Measurements from ENCODE around the gene DMD. TPM values are rescaled to one million over a fixed set of nuclear protein-coding genes. Genes with fewer than 3 reads are reported as not detected.

Gene DMD
- total RNA-seq, 2 experiments from 2014 or later = 0.20 to 0.47 TPM

- ChIA-PET CTCF (no interaction called here), POLR2A (no interaction called here)
- no peaks in the 10 kb centered on the region for H3K27me3 ChIP-seq (ENCODE audit: control insufficient read depth in 1 of 2, insufficient read depth in 2 of 2, low read length in 2 of 2)
- Mint-ChIP-seq H3K27ac (no peak overlapping the region), H3K4me1 (ENCODE audit: low read depth) (no peaks in the 10 kb centered on the region), H3K4me3 (no peak overlapping the region), H3K27me3 (no peaks in the 10 kb centered on the region), H3K36me3 (ENCODE audit: low read depth) (no peaks in the 10 kb centered on the region), H3K9me3 (no peaks in the 10 kb centered on the region)
- TF ChIP-seq CTCF (IDR thresholded peaks at IDR 0.05) = no peak
- H3K4me3 ChIP-seq (ENCODE audit: low read length) = no peak overlapping the region
- ATAC-seq (ENCODE audit: poor library complexity) = no peak
- H3K27ac ChIP-seq (ENCODE audit: low read depth in 1 of 2, low read length in 2 of 2) = no peak overlapping the region
- DNase-seq = no peak
- H3K4me1 ChIP-seq (ENCODE audit: insufficient read depth, low read length) = no peaks in the 10 kb centered on the region
- H3K36me3 ChIP-seq (ENCODE audit: insufficient read depth, low read length) = no peaks in the 10 kb centered on the region
- H3K9me3 ChIP-seq (ENCODE audit: control insufficient read depth in 1 of 2, insufficient read depth in 1 of 2, low read length in 2 of 2) = no peaks in the 10 kb centered on the region
- intact Hi-C loops (cut with DNase I, micrococcal nuclease) = no loop called here
Measured at GRCh38 chrX:31336419-31336818, 1874.9 kb downstream of the DMD start.

- Histone ChIP-seq H3K9me3 (ENCODE audit: control insufficient read depth in 1 of 2, insufficient read depth in 1 of 2, low read length in 2 of 2) (no peaks in the 10 kb centered on the region), H3K4me3 (ENCODE audit: low read length) (no peak overlapping the region), H3K27me3 (ENCODE audit: control insufficient read depth in 1 of 2, insufficient read depth in 2 of 2, low read length in 2 of 2) (no peaks in the 10 kb centered on the region), H3K4me1 (ENCODE audit: insufficient read depth, low read length) (no peaks in the 10 kb centered on the region), H3K36me3 (ENCODE audit: insufficient read depth, low read length) (no peaks in the 10 kb centered on the region), H3K27ac (ENCODE audit: low read depth in 1 of 2, low read length in 2 of 2) (no peak overlapping the region)
- POLR2A ChIA-PET = no interaction called here
- CTCF ChIA-PET = no interaction called here
- DNase-seq (no peak), ATAC-seq (ENCODE audit: poor library complexity) (no peak)
- H3K4me3 Mint-ChIP-seq = no peak overlapping the region
- no peaks in the 10 kb centered on the region for H3K27me3 Mint-ChIP-seq
- no peaks in the 10 kb centered on the region for H3K36me3 Mint-ChIP-seq (ENCODE audit: low read depth)
- intact Hi-C loops (cut with DNase I, micrococcal nuclease) = no loop called here
- no peaks in the 10 kb centered on the region for H3K9me3 Mint-ChIP-seq
- H3K27ac Mint-ChIP-seq = no peak overlapping the region
- no peaks in the 10 kb centered on the region for H3K4me1 Mint-ChIP-seq (ENCODE audit: low read depth)
- no peak for TF ChIP-seq CTCF (IDR thresholded peaks at IDR 0.05)
Measured at GRCh38 chrX:31334997-31335396, 1876.4 kb downstream of the DMD start.

GRCh38 chrX:31333165-31333831 is 1878.1 kb downstream of the DMD start:
- Histone ChIP-seq H3K9me3 (ENCODE audit: control insufficient read depth in 1 of 2, insufficient read depth in 1 of 2, low read length in 2 of 2) (no peaks in the 10 kb centered on the region), H3K27me3 (ENCODE audit: control insufficient read depth in 1 of 2, insufficient read depth in 2 of 2, low read length in 2 of 2) (no peaks in the 10 kb centered on the region), H3K4me3 (ENCODE audit: low read length) (no peak overlapping the region), H3K4me1 (ENCODE audit: insufficient read depth, low read length) (no peaks in the 10 kb centered on the region), H3K36me3 (ENCODE audit: insufficient read depth, low read length) (no peaks in the 10 kb centered on the region), H3K27ac (ENCODE audit: low read depth in 1 of 2, low read length in 2 of 2) (no peak overlapping the region)
- TF ChIP-seq CTCF (IDR thresholded peaks at IDR 0.05) = no peak
- POLR2A ChIA-PET = no interaction called here
- DNase-seq = no peak
- Mint-ChIP-seq H3K4me3 (no peak overlapping the region), H3K4me1 (ENCODE audit: low read depth) (no peaks in the 10 kb centered on the region), H3K27ac (no peak overlapping the region), H3K9me3 (no peaks in the 10 kb centered on the region), H3K36me3 (ENCODE audit: low read depth) (no peaks in the 10 kb centered on the region), H3K27me3 (no peaks in the 10 kb centered on the region)
- intact Hi-C loops (cut with DNase I, micrococcal nuclease) = no loop called here
- CTCF ChIA-PET = no interaction called here
- ATAC-seq (ENCODE audit: poor library complexity) = no peak

Data from CD4-positive, alpha-beta T cell (primary cell).